Neuron (in vitro differentiated cells): ENCODE data around the gene SIGLEC14.
"Not testable (repeated sequence)": the region's sequence is repeated elsewhere in the genome, so short reads cannot be mapped to it uniquely, and the experiment has no call there.

Experiments used
- H2AFZ ChIP-seq: one replicate; pipeline ENCODE4 v1.6.1; 2013; ENCODE audit warnings: low read depth, mild to moderate bottlenecking, inconsistent platforms, low read length, moderate library complexity
- H3K27me3 ChIP-seq: one replicate; pipeline ENCODE4 v1.6.1; 2013; ENCODE audit warnings: low read length; ENCODE audit not compliant: insufficient read depth
- H3K36me3 ChIP-seq: one replicate; pipeline ENCODE4 v1.6.1; 2013; ENCODE audit warnings: low read length; ENCODE audit not compliant: insufficient read depth
- H3K4me1 ChIP-seq: one replicate; pipeline ENCODE4 v1.6.1; 2013; ENCODE audit warnings: low read length; ENCODE audit not compliant: insufficient read depth
- H3K4me3 ChIP-seq: 2 replicates; pipeline ENCODE4 v1.5.1; 2013; ENCODE audit warnings: mild to moderate bottlenecking, low read length, moderate library complexity
- H3K9me3 ChIP-seq: one replicate; pipeline ENCODE4 v1.6.1; 2013; ENCODE audit warnings: low read length

SIGLEC14 gene

GRCh38 chr19:51654783-51655182 lies 8.2 kb upstream of the SIGLEC14 start:
- no peak overlapping the region for H2AFZ ChIP-seq
- H3K4me1 ChIP-seq = no peaks in the 10 kb centered on the region
- H3K27me3 ChIP-seq = peaks cover 6% of the 10 kb centered on the region
- no peaks in the 10 kb centered on the region for H3K36me3 ChIP-seq
- no peaks in the 10 kb centered on the region for H3K9me3 ChIP-seq
- H3K4me3 ChIP-seq = no peak overlapping the region

GRCh38 chr19:51653162-51653561 lies 6.5 kb upstream of the SIGLEC14 start:
- H2AFZ ChIP-seq = no peak overlapping the region
- H3K36me3 ChIP-seq = no peaks in the 10 kb centered on the region
- no peak overlapping the region for H3K4me3 ChIP-seq
- no peaks in the 10 kb centered on the region for H3K9me3 ChIP-seq
- H3K27me3 ChIP-seq = peaks cover 11% of the 10 kb centered on the region
- H3K4me1 ChIP-seq = no peaks in the 10 kb centered on the region

GRCh38 chr19:51652266-51652665 lies 5.6 kb upstream of the SIGLEC14 start:
- no peak overlapping the region for H3K4me3 ChIP-seq
- H3K27me3 ChIP-seq = peaks cover 8% of the 10 kb centered on the region
- H3K36me3 ChIP-seq = no peaks in the 10 kb centered on the region
- H2AFZ ChIP-seq = no peak overlapping the region
- no peaks in the 10 kb centered on the region for H3K9me3 ChIP-seq
- H3K4me1 ChIP-seq = no peaks in the 10 kb centered on the region

- no peaks in the 10 kb centered on the region for H3K4me1 ChIP-seq
- H2AFZ ChIP-seq = no peak overlapping the region
- no peaks in the 10 kb centered on the region for H3K36me3 ChIP-seq
- H3K4me3 ChIP-seq = no peak overlapping the region
- H3K9me3 ChIP-seq = no peaks in the 10 kb centered on the region
- peaks cover 8% of the 10 kb centered on the region for H3K27me3 ChIP-seq
Observed at GRCh38 chr19:51651216-51651846, 4.7 kb upstream of the SIGLEC14 start.

GRCh38 chr19:51647318-51647717 lies 693 bp upstream of the SIGLEC14 start:
- no peaks in the 10 kb centered on the region for H3K9me3 ChIP-seq
- no peaks in the 10 kb centered on the region for H3K36me3 ChIP-seq
- no peaks in the 10 kb centered on the region for H3K4me1 ChIP-seq
- H2AFZ ChIP-seq = no peak overlapping the region
- peaks cover 14% of the 10 kb centered on the region for H3K27me3 ChIP-seq
- no peak overlapping the region for H3K4me3 ChIP-seq

GRCh38 chr19:51644636-51645271 lies 1.9 kb downstream of the SIGLEC14 start:
- H3K36me3 ChIP-seq = no peaks in the 10 kb centered on the region
- peaks cover 12% of the 10 kb centered on the region for H3K27me3 ChIP-seq

GRCh38 chr19:51641648-51642047 lies 5.0 kb downstream of the SIGLEC14 start:
- Histone ChIP-seq H3K9me3 (no peaks in the 10 kb centered on the region), H3K4me3 (no peak overlapping the region), H2AFZ (no peak overlapping the region), H3K4me1 (no peaks in the 10 kb centered on the region), H3K27me3 (peaks cover 6% of the 10 kb centered on the region), H3K36me3 (no peaks in the 10 kb centered on the region)

More at GRCh38 chr19:51644636-51645271, 1.9 kb downstream of the SIGLEC14 start:
- Histone ChIP-seq H2AFZ (no peak overlapping the region), H3K4me3 (no peak overlapping the region), H3K9me3 (no peaks in the 10 kb centered on the region), H3K4me1 (no peaks in the 10 kb centered on the region)

GRCh38 chr19:51640386-51640785 lies 6.2 kb downstream of the SIGLEC14 start:
- Histone ChIP-seq H3K9me3 (peaks cover 3% of the 10 kb centered on the region), H2AFZ (no peak overlapping the region), H3K4me3 (no peak overlapping the region)

GRCh38 chr19:51639916-51640315 lies 6.7 kb downstream of the SIGLEC14 start:
- Histone ChIP-seq H3K36me3 (no peaks in the 10 kb centered on the region), H3K27me3 (peaks cover 6% of the 10 kb centered on the region), H2AFZ (no peak overlapping the region), H3K9me3 (peaks cover 3% of the 10 kb centered on the region), H3K4me3 (no peak overlapping the region), H3K4me1 (no peaks in the 10 kb centered on the region)

More at GRCh38 chr19:51640386-51640785, 6.2 kb downstream of the SIGLEC14 start:
- H3K27me3 ChIP-seq = peaks cover 6% of the 10 kb centered on the region
- no peaks in the 10 kb centered on the region for H3K36me3 ChIP-seq
- H3K4me1 ChIP-seq = no peaks in the 10 kb centered on the region

- Histone ChIP-seq H3K9me3 (peaks cover 3% of the 10 kb centered on the region), H3K4me3 (no peak overlapping the region), H2AFZ (no peak overlapping the region), H3K27me3 (peaks cover 2% of the 10 kb centered on the region), H3K4me1 (no peaks in the 10 kb centered on the region), H3K36me3 (no peaks in the 10 kb centered on the region)
Observed at GRCh38 chr19:51637362-51637978, 9.2 kb downstream of the SIGLEC14 start.

- no peak overlapping the region for H3K4me3 ChIP-seq
- H2AFZ ChIP-seq = no peak overlapping the region
- no peaks in the 10 kb centered on the region for H3K36me3 ChIP-seq
- peaks cover 14% of the 10 kb centered on the region for H3K27me3 ChIP-seq
- peaks cover 3% of the 10 kb centered on the region for H3K9me3 ChIP-seq
- no peaks in the 10 kb centered on the region for H3K4me1 ChIP-seq
Observed at GRCh38 chr19:51632126-51632525, 14.5 kb downstream of the SIGLEC14 start.

- H3K4me3 ChIP-seq, H3K4me1 ChIP-seq, H3K36me3 ChIP-seq, H2AFZ ChIP-seq, H3K9me3 ChIP-seq: not testable (repeated sequence)
- H3K27me3 ChIP-seq = peaks cover 21% of the 10 kb centered on the region
Observed at GRCh38 chr19:51630315-51630714, 16.3 kb downstream of the SIGLEC14 start, which contains the start of gene SIGLEC5. TSS of gene SIGLEC5 (minus strand) at chr19:51630401. CDS start at chr19:51630335, 66 bp downstream.

GRCh38 chr19:51628153-51628939 lies 18.3 kb downstream of the SIGLEC14 start:
- H2AFZ ChIP-seq = no peak overlapping the region
- no peaks in the 10 kb centered on the region for H3K9me3 ChIP-seq
- peaks cover 21% of the 10 kb centered on the region for H3K27me3 ChIP-seq
- H3K36me3 ChIP-seq = no peaks in the 10 kb centered on the region
- no peak overlapping the region for H3K4me3 ChIP-seq
- H3K4me1 ChIP-seq = no peaks in the 10 kb centered on the region
